HG02759 (cell line): Measurements from ENCODE around the gene ATG9A.
A peak's percentile ranks its signal among the peaks of the same experiment; 100 is the strongest.
"Not testable (repeated sequence)": the region's sequence is repeated elsewhere in the genome, so short reads cannot be mapped to it uniquely, and the experiment has no call there.

Experiments used
- ATAC-seq: cut with Tn5 transposase; IDR thresholded peaks from one replicate; pipeline ENCODE4 v1.9.1; 2021; ENCODE audit warnings: mild to moderate bottlenecking, moderate library complexity; ENCODE audit not compliant: unreplicated experiment

Gene ATG9A

GRCh38 chr2:219229305-219230058 lies at the start of gene ATG9A, which contains the start of gene ANKZF1:
Gene ATG9A (minus strand): TSS chr2:219229636. CDS start chr2:219228024, 1,612 bp downstream.
Gene ANKZF1 (plus strand): TSS chr2:219229806. CDS start chr2:219230258, 452 bp downstream.
- peak; percentile 98 for ATAC-seq

- ATAC-seq = no peak
Measured at GRCh38 chr2:219278655-219279150, 49.3 kb upstream of the ATG9A start.

GRCh38 chr2:219277703-219278654 lies 48.5 kb upstream of the ATG9A start:
- peak; percentile 20 for ATAC-seq

- no peak for ATAC-seq
Measured at GRCh38 chr2:219274361-219274921, 45.0 kb upstream of the ATG9A start.

- ATAC-seq = no peak
Measured at GRCh38 chr2:219273937-219274336, 44.5 kb upstream of the ATG9A start.

- ATAC-seq = no peak
Measured at GRCh38 chr2:219272995-219273394, 43.6 kb upstream of the ATG9A start.

- ATAC-seq = no peak
Measured at GRCh38 chr2:219272356-219272755, 42.9 kb upstream of the ATG9A start.

GRCh38 chr2:219271021-219271420 lies 41.6 kb upstream of the ATG9A start:
- ATAC-seq = no peak

GRCh38 chr2:219270055-219270372 lies 40.6 kb upstream of the ATG9A start:
- ATAC-seq = no peak

GRCh38 chr2:219269362-219270054 lies 40.1 kb upstream of the ATG9A start:
- no peak for ATAC-seq

GRCh38 chr2:219268294-219268693 lies 38.9 kb upstream of the ATG9A start:
- no peak for ATAC-seq

- no peak for ATAC-seq
Measured at GRCh38 chr2:219266886-219267285, 37.5 kb upstream of the ATG9A start.

GRCh38 chr2:219266232-219266631 lies 36.8 kb upstream of the ATG9A start:
- no peak for ATAC-seq

GRCh38 chr2:219261024-219261855 lies 31.8 kb upstream of the ATG9A start:
- ATAC-seq = no peak

GRCh38 chr2:219258942-219259341 lies 29.5 kb upstream of the ATG9A start:
- not testable (repeated sequence) for ATAC-seq

- peak; percentile 24 for ATAC-seq
Measured at GRCh38 chr2:219254590-219255201, 25.3 kb upstream of the ATG9A start.

- ATAC-seq = peak; percentile 58
Measured at GRCh38 chr2:219253753-219254589, 24.5 kb upstream of the ATG9A start, which contains the start of gene TUBA4A. Gene TUBA4A (minus strand): TSS chr2:219253918. CDS start chr2:219253858, 60 bp downstream.
